ENCODE results near the gene CAMSAP3.
A peak's percentile ranks its signal among the peaks of the same experiment; 100 is the strongest.

The CAMSAP3 gene

DNA sequence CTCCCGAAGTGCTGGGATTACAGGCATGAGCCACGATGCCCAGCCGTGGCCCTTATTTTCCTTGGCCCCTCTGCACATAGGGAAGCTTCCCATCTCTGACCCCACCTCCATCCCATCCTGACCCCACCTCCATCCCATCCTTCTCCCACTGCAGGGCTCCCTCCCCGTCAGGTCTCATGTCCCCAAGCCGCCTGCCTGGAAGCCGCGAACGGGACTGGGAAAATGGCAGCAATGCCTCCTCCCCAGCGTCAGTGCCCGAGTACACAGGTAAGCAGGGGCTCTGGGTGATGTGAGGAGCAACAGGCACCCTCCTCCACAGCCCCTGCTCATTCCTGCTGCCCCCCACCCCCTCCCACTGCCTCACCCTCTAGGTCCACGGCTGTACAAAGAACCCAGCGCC lies 21.5 kb downstream of the CAMSAP3 start:
- DNase-seq: no peak

DNA sequence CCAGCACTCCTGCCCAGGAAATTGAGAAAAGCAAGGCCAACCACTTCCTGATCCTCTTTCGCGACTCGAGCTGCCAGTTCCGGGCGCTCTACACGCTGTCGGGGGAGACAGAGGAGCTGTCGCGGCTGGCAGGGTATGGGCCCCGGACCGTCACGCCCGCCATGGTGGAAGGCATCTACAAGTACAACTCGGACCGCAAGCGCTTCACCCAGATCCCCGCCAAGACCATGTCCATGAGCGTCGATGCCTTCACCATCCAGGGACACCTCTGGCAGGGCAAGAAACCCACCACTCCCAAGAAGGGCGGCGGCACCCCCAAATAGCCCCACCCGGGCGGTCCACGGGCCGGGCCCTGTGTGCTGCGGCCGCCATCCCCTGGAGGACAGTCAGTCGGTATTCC lies 22.1 kb downstream of the CAMSAP3 start:
- no peak for DNase-seq

DNA sequence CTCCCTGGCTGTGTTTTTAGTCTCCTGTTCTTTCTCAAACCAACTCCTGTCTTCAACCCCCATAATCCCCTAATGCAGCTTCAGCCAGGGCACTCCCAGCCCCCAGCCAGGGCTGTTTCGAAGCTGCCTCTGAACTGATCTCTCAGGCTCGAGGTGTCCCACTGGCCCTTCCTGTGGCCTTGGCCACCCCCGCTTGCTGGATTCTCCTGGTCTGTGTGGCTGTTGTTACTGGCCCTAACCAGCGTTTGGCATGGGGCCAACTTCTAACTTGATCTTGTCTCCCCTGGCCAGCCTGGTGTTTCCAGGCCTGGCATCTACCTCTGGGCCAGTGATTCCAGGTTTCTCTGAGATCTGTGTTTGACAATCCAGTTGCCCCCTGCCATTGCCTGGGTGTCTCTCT lies 22.7 kb downstream of the CAMSAP3 start:
- DNase-seq: no peak

DNA sequence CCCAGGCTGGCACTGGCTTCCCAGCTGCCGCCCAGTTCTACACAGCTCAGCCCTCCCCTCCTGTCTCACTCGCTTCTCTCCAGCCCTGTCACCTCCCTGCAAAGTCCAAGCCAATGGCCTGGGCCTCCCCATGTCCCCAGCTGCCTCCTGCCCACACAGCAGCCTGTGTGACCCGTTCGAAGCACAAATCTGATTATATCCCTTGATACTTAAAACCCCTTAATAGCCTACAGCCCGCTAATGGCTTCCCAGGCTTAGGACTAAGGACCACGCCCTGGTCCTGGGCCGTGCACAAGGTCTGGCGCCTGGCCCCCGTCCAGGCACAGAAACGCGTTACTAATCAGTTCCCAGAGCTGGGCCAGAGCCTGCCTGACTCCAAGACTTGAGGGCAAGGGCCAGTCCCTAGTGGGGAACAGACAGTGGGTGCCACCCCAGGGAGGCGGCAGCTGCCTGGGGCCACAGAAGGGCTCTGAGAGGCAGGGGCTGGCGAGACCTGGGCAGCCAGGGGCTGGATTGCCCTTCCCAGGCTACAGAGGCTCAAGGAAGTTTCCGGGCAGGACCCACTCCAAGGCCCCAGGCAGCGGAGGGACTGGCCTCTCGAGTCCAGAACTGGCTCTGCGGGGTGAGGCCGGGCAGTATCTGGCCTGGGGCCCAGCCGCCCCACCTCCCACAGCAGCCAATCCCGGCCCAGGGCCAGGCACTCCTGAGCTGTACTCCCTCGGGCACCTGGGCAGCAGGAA lies 23.3 kb downstream of the CAMSAP3 start:
- DNase-seq: no peak

DNA sequence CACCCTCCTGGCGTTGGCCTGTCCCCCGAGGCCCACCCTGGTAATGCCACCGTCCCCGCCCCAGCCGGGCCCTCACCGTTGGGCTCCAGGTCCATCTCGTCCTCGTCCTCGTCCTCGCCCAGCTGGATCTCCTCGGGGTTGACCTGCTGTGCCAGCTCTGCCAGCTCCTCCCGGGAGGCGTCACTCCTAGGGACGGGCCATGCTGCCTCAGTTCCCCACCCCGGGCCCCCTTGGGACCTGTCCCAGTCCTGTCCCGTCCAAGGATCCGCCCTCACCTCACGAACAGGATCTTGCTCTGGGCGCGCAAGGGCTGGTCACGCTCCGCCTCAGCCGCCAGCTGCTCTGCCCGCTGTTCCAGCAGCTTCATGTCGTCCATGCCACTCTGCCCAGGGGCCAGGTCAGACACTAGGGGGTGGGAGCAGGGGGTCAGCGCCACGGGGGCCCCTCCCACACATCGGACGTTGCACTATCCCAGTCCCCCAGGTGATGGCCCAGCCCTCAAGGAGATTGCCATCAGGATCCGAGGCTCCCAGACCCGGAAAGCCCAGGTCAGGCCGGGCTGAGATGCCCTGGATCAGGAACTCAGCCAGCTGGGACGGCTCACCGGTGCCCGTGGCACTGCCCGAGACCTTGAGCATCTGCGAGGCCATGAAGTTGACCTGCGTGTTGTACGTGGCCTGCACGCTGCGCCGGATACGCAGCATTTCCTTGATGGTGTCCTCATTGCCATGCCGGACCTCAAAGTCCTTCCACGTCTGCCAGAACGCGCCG lies 24.2 kb downstream of the CAMSAP3 start:
- no peak for DNase-seq

DNA sequence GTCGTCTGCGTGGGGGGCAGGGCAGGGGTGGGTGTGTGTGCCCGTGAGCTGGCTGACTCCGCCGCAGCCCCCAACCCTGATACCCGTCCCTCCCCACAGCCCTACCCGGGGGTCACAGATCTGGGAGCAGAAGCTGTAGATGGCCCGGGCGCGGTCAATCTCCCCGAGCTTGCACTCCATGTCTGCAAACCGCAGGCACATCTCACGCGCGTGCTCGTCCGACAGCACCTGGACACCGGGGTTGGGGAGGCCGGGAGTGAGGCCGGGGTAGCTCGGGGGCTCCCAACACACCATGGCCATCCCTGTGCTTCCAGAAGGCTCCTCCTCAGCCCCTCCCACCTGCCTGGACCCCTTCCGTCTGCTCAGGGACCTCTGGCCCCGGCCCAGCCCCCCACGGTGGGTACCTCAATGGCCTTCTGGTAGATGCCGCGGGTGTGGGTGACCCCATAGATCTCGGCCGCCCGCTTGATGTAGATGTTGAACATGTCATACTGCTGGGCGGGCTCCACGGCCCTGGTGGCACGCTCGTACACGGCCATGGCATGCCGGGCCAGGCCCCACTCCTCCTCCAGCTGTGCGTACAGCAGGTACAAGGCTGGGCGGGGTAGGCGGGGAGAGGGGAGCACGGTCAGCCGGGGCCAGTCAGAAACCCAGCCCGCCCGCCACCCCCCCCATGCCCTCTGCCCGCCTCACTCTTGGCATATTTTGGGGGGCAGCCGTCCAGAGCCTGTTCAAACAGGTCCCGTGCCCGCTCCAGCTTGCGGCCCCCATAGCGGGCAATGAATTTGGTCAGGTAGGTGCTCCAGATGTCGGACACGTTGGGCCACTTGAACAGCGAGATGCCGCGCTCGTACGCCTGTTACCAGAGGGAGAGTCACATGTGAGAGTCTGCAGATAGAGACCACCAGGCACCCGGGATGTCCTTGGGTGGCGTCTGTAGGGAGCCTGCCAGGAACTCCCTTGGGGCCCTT lies 25.1 kb downstream of the CAMSAP3 start:
- no peak for DNase-seq

DNA sequence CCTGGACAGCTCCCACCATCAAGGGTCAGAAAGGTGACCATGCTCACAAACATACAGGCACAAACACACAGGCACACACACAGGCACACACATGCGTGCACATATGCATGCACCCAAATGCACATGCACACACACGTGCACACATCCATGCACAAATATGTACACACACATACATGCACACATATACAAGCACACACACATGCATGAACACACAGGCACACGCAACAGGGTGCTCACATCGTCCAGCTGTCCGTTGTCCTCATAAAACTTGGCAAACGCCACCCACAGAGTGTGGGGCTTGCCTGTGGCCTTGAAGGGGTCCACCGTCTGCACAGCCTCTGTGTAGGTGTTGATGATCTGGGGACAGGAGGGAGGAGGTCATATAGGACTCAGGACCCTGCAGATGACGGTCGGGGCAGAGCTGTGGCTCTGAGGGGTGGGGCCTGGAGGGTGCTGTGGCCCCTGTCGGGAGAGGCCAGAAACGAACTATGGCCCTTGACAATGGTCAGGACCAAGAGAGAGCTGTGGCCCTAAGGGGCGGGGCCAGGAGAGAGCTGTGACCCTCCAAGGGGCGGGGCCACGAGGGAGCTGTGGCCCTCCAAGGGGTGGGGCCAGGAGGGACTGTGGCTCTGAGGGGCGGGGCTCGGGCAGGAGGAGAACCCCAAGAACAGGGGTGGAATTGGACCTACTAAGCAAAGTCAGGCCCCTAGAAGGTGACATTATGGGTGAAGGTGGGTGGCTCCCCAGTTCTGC lies 27.4 kb downstream of the CAMSAP3 start:
- DNase-seq: no peak

DNA sequence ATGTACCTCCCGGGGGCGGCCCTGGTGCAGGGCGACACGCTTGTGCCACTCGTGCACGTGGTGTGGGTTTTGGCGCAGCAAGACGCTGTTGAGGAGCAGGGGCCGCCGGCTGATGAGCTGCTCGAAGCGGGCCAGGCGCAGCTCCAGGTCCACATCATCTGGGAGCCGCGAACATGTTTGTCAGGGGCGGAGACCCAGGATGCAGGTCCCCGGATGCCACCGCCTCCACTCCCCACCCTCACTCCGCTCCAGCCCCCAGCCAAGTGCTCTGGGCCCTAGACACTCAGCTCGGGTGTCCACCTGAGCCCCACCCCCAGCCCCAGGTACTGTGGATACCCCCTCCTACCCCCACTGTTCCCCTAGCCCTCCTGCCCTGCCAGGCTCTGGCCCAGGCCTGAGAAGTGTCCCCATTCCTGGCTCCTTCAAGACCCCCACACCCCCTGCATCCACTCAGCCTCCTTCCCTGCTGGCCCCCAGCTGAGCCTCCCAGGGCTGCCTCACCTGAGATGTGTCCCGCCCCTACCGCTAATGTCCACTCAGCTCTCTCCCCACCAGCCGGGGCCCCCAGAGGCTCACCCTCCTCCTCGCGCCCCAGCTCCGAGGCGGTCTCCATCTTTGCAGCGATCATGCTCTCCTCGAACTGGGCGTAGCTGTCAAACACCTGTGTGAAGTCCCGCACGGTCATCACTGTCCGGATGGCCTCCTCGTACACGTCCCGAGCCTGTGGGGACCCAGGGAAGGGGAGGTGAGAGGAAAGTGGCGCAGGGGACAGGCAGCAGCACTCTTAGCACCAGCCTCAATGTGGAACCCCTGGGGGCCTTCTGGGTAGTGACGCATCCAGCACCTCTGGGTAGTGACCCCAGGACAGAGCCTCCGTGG lies 28.3 kb downstream of the CAMSAP3 start:
- no peak for DNase-seq

DNA sequence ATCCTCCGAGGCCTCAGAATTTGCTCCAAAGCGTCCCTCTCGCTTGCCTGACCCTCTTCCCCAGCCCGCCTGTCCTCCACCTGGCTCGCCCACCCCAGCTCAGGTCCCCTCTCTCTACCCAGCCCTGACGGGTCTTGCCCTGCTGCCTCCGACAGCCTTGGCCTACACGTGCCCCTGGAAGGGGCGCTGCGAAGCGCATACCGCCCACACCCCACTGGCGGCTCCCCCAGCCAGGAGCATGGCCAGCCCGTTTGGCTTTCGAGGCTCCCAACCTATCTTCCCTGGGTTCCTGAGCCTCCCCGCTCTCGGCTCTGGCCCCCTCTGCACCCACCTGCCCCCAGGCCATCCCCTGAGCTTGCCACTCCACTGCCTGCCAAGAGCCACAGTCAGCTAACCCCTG lies 29.1 kb downstream of the CAMSAP3 start:
- DNase-seq: no peak

DNA sequence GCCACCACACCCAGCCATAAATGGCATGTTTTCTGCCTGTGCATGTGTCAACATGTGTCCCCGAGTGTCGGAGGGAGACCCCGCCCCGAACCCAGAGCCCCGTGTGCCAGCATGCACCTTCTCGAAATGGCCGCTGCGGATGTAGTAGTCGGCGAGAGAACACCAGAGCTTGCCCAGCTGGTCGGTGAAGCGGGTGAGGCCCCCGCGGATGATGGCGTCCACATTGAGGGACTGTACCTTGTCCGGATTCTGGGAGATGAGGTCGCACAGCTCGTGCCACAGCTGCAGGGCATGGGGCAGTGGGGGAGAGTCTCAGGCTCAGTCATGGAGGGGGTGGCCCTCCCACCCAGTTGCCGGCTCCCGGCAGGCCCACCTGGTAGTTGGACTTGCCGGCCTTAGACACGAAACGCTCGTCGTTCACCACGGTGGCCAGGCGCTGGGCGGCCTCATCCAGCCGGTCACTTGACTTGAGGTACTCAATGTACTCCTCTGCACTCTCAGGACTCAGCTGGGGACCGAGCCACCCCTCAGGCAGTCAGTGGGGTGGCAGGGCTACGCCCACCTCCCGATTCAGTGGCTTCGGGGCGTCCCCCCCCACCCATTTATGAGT lies 30.2 kb downstream of the CAMSAP3 start:
- DNase-seq: no peak

DNA sequence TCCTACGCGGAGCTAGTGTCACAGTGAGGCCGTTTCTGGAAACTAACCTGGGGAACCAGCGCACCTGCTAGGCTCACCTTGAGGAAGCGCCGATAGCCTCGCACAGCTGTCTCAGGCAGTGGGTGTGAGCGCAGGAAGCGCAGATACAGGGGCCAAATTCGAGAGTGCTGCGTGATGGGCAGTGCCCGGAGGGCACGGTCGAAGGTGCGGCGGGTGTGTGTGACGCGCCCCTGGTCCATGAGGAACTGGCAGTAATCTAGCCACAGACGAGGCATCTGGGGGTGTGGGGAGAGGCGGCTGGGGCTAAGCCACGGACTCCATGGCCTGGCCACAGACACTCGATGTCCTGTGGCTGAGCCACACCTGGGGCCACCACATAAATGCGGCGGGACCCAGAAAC lies 31.5 kb downstream of the CAMSAP3 start:
- no peak for DNase-seq

DNA sequence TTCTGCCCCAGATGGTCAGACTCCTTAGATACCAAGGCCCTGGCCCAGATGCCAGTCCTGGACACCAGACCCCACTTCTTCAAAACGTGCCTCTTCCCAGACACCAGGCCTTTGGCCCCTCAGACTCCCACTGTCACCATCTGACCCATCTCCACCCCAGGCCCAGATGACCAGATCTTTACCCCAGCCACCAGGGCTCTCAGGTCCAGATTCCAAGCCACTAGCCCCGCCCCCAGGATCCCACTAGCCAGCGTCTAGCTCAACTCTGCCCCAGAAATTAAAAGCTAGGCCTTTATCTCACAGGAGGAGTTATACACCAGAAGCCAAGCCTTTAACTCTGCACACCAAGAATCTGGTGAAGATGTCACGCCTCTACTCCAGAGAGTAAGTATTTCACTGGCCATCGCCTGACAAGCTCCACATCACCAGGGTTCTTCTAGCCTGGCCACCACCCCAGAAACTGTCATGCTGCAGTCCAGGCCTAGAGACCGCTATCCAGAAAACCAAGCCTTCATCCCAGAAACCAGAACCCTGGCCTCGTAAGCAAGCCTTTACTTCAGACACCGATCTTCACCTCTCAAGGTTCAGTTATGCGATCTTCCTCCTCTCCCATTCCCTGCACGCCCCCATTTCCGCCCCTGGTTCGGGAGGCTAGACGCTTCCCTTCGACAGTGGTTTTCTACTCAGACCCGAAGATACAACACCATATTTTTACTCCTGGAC lies 33.1 kb downstream of the CAMSAP3 start:
- DNase-seq: peak in 1 of 6 experiments; percentile 39

DNA sequence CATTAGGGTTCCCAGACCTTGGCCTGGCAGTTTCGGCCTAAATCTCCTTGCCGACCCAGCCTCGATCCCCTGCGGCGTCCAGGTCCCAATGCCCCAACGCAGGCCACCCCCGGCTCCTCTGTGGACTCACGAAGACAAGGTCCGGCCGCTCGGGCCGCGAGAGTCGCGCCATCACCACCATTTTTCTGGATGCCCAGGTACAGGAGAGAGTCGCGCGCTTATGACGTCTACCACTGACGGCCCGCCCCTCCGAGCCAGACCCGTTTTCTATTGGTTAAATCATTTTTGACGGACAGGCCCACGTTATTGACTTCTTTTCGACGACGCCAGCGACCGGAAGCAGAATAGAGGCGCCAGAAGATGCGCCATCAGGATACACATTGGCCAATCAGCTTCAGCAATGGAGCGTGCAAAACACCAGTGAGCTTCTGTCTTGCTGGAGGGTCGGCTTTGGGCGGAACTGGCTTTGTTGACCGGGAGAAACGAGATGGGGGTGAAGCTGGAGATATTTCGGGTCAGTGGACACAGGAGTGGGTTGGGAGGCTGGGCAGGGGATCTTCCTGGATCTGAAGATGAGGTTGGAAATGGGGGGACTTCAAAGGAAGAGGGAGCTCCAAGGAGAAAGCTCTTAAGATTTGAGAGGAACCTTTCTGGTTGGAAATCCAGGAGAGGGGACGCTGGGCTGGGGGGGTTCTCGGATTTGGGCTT lies 33.8 kb downstream of the CAMSAP3 start, which contains the start of the genes PET100 and XAB2:
TSS of gene PET100 (plus strand) at position 447 of the 708 bp plus-strand sequence. CDS start at position 488, 41 bp downstream.
TSS of gene XAB2 (minus strand) at position 199 of the 708 bp plus-strand sequence. CDS start at position 181, 18 bp downstream.
- peak; percentile 85 to 97 (median 95) for DNase-seq

DNA sequence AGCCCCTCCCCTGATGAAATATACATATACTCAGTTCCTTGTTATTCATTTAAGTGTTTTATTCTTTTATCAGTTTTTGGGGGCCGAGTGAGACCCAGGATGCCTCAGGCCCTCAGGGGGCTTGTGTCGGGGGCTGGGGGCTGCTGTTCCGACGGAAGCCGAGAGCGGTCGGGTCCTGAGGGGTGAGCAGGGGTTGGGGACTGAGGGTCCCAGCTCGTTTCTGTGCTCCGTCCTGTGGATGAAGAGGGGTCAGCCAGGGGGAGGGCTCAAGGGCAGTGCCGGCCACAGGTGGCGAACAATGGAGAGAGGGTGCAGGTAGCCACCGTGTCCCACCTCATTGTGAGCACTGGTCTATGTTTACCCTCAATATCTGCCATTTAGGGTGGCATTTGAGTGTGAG lies 35.9 kb downstream of the CAMSAP3 start:
- DNase-seq: no peak

DNA sequence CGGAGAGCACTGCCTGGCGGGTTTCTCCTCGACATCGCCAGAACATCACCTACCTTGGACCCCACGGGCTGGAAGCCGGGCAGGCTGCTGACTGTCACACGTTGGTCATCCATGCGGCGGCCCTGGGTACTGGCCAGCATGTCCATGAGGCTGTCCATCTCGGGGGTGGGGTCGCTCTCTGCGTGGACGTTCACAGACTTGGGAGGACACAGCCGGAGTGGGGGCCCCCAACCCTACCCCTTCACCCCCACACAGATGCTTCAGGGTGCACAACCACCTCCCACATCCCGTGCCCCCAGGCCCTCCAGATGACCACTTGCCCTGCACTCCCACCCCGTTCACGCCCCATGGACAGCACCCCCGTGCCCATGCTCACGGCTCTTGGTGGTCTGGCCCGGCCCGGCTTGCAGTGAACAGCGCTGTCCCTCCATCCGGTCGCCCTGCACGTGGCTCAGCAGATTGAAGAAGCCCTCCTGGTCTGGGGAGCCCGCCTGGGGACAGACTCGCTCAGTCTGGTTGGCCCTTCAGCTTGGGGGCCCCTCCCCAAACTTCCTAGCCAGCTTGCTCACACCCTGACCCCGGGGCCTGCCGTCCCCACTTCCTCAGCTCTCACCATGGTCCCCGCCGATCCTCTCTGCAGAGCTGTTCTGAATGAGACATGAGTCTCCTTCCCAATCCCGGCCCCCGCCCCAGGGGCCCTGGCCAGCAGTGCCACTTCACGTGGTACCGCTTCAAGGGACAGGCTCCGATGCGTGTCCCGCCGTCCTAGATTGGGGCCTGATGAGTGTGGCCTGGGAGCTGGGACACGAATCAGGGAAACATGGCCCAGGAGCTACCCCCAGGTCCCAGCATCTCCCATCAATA lies 36.9 kb downstream of the CAMSAP3 start:
- no peak for DNase-seq

DNA sequence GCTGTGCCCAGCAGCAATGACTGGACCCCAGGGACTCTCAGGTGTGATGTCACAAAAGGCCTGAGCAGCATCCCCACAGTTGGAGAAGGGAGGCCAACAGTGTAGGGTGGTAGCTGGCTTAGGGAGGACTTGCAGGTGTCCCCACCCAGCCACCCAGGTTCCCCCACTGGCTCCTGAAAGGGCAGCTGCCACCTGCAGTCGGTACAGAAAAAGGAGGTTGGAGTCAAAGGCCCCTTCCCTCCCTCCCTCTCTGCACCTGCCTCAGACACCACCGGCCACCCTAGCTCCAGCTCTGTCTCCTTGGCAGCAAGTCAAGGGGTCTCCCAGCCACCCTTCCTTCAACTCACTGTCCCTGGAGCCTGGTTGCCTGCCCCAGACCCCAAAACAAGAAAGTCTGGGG lies 38.0 kb downstream of the CAMSAP3 start, which contains the start of gene PCP2:
TSS of gene PCP2 (minus strand) at position 22 of the 400 bp plus-strand sequence. CDS start 262 bp downstream, outside the sequence.
- no peak for DNase-seq

DNA sequence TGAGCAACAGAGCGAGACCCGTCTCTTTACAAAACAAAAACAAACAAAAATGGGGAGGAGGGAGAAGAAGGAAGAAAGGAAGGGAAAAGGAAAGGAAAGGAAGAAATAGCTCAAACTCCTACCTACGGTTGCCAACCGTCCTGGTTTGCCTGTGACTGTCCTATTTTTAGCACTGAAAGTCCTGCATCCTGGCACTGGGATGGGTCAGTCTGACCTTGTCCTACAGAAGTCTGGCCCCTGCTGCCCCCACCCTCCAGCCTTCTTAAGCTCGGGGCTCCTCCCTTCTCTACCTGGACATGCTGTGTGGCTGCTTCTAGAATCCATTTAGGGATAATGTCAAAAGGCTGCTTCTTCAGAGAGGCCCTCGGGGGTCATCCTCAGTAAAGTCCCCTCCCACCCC lies 40.0 kb downstream of the CAMSAP3 start:
- DNase-seq: no peak

DNA sequence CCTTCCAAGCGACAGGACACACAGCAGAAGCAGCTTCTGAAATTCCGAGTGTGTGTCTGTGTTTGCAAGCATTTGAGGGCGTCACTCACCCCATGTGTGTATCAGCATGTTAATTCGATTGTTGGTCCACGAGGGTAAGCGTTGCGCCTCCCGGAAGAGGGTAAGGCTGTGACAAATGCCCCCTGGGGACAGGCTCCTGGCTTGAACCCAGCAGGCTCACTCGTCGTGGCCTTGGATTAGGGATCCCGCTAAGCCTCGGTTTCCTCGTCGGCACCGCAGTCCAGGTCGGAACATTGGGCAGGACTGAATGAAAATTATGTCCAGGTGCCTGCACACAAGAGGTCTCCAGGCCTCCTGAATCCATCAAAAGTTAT lies 40.6 kb downstream of the CAMSAP3 start:
- DNase-seq: no peak
